ENCODE results near the gene MXRA7. TPM values are rescaled to one million over a fixed set of nuclear protein-coding genes. Genes with fewer than 3 reads are reported as not detected.

The MXRA7 gene
- polyA plus RNA-seq, 1 experiment: 300 TPM

DNA sequence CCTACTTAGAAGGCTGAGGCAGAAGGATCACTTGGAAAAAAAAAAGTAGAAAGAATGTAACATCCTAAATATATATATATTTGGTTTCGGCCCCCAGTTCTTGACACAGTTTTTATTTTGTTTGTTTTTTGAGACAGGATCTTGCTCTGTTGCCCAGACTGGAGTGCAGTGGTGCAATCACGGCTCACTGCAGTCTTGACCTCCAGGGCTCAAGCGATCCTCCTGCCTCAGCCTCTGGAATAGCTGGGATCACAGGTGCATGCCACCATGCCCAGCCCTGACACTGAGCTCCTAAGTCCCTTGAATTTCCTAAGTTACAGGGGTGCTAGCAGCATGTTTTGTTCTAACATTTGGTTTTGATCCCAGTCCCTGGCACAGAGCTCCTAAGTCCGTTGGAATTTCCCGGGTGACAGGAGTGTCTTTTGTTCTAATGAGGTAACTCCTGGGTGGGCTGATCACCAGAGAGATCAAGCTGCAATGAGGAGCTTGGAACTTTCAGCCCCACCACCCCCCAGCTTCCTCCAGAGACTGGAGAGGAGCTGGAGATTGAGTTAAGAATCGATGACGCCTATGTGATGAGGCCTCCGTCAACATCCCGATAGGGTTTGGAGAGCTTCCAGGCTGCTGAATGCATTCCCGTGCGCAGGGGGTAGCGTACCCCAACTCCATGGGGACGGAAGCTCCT, 20.0 kb downstream of the MXRA7 start:
- Histone ChIP-seq H3K36me3 (ENCODE audit: control insufficient read depth, insufficient read depth, low read length) (peaks cover 9% of the 10 kb centered on the region), H3K4me3 (ENCODE audit: low read depth, low read length) (no peak overlapping the region), H3K27me3 (ENCODE audit: control insufficient read depth, insufficient read depth, low read length) (no peaks in the 10 kb centered on the region)
- TF ChIP-seq, protein P1, sequence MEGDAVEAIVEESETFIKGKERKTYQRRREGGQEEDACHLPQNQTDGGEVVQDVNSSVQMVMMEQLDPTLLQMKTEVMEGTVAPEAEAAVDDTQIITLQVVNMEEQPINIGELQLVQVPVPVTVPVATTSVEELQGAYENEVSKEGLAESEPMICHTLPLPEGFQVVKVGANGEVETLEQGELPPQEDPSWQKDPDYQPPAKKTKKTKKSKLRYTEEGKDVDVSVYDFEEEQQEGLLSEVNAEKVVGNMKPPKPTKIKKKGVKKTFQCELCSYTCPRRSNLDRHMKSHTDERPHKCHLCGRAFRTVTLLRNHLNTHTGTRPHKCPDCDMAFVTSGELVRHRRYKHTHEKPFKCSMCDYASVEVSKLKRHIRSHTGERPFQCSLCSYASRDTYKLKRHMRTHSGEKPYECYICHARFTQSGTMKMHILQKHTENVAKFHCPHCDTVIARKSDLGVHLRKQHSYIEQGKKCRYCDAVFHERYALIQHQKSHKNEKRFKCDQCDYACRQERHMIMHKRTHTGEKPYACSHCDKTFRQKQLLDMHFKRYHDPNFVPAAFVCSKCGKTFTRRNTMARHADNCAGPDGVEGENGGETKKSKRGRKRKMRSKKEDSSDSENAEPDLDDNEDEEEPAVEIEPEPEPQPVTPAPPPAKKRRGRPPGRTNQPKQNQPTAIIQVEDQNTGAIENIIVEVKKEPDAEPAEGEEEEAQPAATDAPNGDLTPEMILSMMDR (IDR thresholded peaks at IDR 0.05; ENCODE audit: insufficient read depth, low read depth, low read length): no peak
- CTCF ChIA-PET: interaction anchor here (0.7 to 1.7 kb wide), 5 partner anchors 10 to 133 kb away, joined by 3 to 6 read pairs (median 4); no protein-coding TSS in a partner anchor
- POLR2A ChIA-PET: no interaction called here
- DNase-seq (ENCODE audit: low read depth): no peak

DNA sequence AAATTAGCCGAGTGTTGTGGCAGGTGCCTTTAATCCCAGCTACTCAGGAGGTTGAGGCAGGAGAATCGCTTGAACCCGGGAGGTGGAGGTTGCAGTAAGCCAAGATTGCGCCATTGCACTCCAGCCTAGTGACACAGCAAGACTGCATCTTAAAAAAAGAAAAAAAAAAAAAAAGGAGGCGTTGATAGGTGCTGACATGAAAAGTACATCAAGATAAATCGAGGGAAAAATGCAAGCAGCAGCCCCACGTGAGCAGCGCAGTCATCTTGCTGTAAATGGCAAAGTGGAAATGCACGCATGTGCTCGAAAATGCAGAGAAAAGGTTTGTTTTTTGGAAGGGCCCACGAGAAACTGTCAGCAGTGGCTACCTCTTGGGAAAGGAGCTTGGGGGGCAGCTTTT, 20.9 kb downstream of the MXRA7 start:
- Histone ChIP-seq H3K4me3 (ENCODE audit: low read depth, low read length) (no peak overlapping the region), H3K36me3 (ENCODE audit: control insufficient read depth, insufficient read depth, low read length) (peaks cover 9% of the 10 kb centered on the region), H3K27me3 (ENCODE audit: control insufficient read depth, insufficient read depth, low read length) (no peaks in the 10 kb centered on the region)
- POLR2A ChIA-PET: no interaction called here
- no peak for DNase-seq (ENCODE audit: low read depth)
- TF ChIP-seq, protein P1 (IDR thresholded peaks at IDR 0.05; ENCODE audit: insufficient read depth, low read depth, low read length): no peak
- CTCF ChIA-PET: interaction anchor here (1.2 to 1.7 kb wide), 5 partner anchors 8 to 36 kb away, joined by 3 to 6 read pairs (median 5); no protein-coding TSS in a partner anchor

DNA sequence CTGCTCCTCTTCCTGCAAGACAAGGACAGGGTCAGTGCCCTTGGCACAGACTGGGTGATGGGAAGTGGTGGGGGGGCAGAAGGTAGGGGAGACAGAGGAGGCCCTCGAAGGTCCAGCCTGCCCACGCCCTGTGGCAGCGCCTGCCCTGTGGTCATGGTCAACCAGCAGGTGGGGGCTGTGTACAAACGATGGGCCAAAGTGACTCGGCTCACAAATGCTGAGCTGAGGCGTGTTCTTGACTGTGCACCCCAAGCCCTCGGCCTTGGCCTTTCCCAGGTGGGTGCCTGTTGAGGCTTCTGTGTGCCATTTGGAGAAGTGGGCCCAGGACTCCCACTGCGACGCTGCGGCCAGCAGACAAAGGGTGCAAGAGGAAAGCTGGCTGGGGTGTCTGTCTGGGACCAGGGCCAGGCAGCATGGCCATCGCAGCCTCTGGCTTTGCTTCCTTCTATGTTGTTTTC, 22.6 kb downstream of the MXRA7 start:
- POLR2A ChIA-PET: interaction anchor here (0.8 kb wide), 2 partner anchors 16 to 20 kb away, joined by 3 to 5 read pairs; no protein-coding TSS in a partner anchor
- Histone ChIP-seq H3K36me3 (ENCODE audit: control insufficient read depth, insufficient read depth, low read length) (peaks cover 15% of the 10 kb centered on the region), H3K4me3 (ENCODE audit: low read depth, low read length) (no peak overlapping the region), H3K27me3 (ENCODE audit: control insufficient read depth, insufficient read depth, low read length) (no peaks in the 10 kb centered on the region)
- DNase-seq (ENCODE audit: low read depth): no peak
- CTCF ChIA-PET: interaction anchor here (0.9 to 1.7 kb wide), 5 partner anchors 9 to 165 kb away, joined by 3 to 5 read pairs (median 4); no protein-coding TSS in a partner anchor
- TF ChIP-seq, protein P1 (IDR thresholded peaks at IDR 0.05; ENCODE audit: insufficient read depth, low read depth, low read length): no peak

DNA sequence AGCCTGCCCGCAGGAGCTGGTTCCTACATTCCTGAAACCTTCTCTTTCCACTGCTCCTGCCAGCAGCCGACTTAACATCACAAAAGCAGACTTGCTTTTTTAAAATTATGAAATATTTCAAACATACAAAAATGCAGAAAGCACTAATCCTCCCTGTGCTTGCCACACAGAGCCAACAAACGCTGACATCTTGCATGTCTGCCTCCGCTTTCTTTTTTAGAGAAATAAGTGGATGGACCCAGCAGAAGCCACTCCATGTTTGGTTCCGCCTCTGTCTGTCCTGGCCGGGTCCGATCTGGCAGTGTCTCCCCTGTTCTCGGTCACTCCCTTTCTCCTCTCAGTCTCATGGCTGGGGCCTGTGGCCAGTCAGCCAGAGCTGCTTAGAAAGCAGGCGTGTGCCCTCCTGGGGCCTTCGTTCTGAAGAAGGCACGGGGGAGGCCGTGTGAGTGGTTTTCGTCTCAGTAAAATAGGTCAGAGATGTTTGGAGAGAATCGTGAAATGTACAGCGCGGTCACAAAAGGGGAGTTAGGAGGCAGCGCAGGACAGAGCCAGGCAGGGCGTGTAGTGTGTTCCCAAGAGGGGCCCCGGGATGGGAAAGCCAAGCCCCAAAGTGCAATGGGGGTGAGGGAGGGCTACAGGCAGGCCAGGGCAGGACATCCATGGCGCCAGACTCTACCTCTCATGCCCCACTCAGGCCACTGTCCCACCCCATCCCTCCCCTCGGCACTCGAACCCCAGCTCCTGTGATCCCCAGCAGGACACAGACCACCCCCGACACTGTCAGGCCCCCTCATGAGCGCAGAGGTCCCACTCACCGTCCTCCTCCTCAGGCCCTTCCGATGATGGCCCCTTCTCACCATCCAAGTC, 23.2 kb downstream of the MXRA7 start:
- CTCF ChIA-PET: interaction anchor here (1.6 kb wide), 1 partner anchor 127 kb away, joined by 3 read pairs; no protein-coding TSS in a partner anchor
- Histone ChIP-seq H3K36me3 (ENCODE audit: control insufficient read depth, insufficient read depth, low read length) (peaks cover 18% of the 10 kb centered on the region), H3K4me3 (ENCODE audit: low read depth, low read length) (no peak overlapping the region), H3K27me3 (ENCODE audit: control insufficient read depth, insufficient read depth, low read length) (no peaks in the 10 kb centered on the region)
- TF ChIP-seq, protein P1 (IDR thresholded peaks at IDR 0.05; ENCODE audit: insufficient read depth, low read depth, low read length): no peak
- no peak for DNase-seq (ENCODE audit: low read depth)
- POLR2A ChIA-PET: no interaction called here

Measured in BJ (cell line).